Activated CD4-positive, alpha-beta T cell treated with anti-CD3 and anti-CD28 coated beads for 1 hour (primary cell): ENCODE data around the gene FAM111A.

Experiments
- DNase-seq: peaks from one replicate; pipeline ENCODE4 v3.0.0-alpha.2; 2020

FAM111A gene

DNA sequence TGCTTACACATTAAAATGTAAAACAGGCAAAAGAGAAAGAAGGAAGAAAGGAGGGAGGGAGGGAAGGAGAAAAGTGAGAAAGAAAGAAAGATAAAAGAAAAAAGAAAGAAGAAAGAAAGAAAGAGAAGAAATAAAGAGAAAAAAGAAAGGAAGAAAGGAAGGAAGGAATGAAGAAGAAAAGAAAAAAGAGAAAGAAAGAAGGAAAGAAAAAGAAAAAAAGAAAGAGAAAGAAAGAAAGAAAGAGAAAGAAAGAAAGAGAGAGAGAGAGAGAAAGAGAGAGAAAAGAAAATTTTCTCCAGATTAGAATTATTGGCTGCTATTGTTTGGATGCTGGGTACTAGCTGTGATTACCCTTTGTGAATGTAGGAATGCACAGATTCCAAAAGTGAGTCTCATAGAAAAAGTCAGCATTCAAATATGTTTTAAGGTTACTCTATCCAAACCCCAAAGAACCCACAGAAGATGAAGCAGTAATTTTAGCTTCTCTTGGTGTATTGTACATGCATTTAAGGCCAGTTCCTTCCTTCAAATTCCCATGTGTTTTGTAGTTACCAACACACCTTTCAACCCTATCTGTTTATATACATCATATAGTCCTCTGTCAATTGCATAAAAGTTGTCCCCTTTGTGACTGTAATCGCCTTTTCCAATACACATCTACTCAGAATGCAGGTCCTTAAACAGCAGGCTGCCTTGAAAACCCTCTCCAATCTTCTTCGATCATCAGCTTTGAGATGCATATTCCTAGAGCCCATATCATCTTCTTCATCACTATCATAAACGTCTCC lies 789 bp upstream of the FAM111A start:
- no peak for DNase-seq

DNA sequence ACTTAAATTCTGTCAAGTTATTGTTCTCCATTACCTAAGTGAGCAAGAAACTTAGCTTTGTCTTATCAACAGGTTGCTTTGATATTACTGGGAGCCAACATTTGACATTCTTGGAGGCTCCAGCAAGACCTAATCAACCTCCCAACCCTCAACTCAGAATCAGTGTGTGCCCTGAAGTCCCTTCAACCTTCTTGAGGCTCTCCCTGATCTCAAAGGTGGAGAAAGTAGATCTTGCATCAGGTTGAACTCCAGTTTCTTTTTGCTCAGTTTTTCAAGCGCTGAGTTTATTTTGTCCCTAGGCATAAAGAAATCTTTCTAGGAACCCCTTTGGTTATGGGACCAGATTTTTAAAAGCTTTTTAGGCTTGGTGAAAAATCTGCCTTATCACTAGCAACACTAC lies 1.4 kb downstream of the FAM111A start:
- no peak for DNase-seq

DNA sequence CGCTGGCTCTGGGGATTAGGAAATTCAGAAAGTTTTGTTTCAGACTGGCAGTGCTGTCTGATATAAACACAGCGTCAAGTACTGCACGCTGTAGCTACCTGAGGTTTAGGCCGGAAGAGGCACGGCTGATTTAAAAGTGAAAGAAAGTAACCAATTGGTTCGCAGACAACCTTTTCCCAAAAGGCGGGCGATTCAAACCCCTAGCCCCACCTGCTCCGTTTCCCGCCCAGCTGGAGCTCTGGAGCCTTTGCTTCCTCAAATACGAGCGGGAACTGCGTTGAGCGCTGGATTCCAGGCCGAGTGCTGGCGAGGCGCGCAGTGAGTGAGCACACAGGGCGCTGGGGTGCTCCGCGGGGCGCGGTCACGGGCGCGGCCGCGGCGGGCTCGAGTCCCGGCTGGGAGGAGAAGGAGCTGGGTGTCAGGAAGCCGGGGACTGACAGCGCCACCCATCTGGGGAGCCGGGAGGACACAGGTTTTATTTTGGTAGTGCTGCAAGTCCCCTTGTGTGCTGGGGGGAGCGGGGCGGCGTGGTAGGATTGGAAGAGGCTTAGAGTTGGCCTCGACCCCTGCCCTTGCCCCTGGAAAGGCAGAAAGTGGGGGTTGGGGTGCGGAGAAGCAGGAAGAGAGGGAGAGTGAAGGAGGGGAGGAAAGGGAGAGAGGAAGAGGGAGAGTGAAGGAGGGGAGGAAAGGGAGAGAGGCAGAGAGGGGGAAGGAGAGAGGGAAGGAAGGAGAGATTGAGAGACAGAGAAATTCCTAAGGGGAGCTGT lies 2.1 kb downstream of the FAM111A start:
- DNase-seq: peak; percentile 34

DNA sequence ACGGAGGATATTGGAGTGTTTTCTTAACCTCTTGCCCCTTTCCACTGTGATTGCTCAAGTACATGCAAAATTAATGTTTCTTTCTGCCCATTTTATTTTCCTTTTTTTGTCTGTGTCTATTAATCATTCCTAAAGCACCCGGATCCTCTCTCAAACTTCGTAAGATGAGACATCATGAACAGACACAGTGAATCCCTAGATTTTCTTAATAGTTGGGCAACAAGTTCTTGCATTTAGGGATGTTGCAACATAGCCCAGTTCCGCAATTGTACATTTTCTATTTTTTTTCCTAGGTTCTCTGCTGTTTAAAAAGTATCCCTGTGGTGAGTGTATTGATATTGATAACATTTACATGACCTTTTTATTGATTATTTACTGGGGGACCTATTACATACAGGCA lies 2.9 kb downstream of the FAM111A start:
- DNase-seq: no peak

DNA sequence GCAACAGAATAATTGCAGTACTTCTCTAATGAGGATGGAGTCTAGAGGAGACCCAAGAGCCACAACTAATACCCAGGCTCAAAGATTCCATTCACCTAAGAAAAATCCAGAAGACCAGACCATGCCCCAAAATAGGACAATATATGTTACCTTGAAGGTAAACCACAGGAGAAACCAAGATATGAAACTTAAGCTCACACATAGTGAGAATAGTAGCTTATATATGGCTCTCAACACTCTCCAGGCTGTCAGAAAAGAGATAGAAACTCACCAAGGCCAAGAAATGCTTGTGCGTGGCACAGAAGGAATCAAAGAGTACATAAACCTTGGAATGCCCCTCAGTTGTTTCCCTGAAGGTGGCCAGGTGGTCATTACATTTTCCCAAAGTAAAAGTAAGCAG lies 9.1 kb downstream of the FAM111A start:
- DNase-seq: no peak

DNA sequence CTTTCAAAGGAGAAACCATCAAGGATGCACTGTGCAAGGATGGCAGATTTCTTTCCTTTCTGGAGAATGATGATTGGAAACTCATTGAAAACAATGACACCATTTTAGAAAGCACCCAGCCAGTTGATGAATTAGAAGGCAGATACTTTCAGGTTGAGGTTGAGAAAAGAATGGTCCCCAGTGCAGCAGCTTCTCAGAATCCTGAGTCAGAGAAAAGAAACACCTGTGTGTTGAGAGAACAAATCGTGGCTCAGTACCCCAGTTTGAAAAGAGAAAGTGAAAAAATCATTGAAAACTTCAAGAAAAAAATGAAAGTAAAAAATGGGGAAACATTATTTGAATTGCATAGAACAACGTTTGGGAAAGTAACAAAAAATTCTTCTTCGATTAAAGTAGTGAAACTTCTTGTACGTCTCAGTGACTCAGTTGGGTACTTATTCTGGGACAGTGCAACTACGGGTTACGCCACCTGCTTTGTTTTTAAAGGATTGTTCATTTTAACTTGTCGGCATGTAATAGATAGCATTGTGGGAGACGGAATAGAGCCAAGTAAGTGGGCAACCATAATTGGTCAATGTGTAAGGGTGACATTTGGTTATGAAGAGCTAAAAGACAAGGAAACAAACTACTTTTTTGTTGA lies 9.8 kb downstream of the FAM111A start:
- DNase-seq: no peak

DNA sequence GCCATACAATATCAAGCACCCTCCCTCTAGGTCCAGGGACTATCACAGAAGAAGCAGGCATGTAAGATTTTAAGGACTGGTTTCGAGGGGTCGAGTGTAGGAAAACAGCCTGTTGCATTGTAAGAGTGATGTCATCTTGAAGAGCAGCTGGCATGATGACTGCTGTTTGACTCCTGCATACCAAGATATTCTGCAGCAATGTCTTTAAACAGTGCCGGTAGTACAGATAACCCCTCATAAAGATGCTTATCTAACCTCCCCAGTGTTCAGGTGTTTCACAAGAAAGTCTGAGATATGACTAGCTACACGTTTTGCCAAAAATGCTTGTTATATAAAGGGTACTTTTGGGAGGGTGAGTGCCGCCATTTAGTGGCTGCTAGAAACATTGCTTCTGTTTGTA lies 12.0 kb downstream of the FAM111A start:
- no peak for DNase-seq

DNA sequence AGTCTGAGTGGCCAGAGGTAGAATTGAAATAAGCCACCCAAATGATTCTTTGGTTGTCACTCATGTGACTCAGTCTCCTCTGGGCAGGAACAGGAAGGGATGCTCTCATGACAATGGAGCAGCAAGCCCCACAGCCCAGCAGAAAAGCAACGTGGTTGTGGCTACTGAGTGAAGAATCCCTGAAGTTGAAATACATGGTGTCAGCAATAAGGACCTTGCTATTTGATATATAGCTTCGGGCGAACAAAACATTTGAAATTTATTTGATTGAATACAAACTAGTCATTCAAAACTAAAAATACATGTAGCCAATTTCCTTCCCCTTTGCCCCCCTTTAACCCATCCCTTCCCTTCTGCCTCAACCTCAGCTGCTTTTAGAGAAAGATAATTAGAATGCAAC lies 14.8 kb downstream of the FAM111A start:
- DNase-seq: no peak

DNA sequence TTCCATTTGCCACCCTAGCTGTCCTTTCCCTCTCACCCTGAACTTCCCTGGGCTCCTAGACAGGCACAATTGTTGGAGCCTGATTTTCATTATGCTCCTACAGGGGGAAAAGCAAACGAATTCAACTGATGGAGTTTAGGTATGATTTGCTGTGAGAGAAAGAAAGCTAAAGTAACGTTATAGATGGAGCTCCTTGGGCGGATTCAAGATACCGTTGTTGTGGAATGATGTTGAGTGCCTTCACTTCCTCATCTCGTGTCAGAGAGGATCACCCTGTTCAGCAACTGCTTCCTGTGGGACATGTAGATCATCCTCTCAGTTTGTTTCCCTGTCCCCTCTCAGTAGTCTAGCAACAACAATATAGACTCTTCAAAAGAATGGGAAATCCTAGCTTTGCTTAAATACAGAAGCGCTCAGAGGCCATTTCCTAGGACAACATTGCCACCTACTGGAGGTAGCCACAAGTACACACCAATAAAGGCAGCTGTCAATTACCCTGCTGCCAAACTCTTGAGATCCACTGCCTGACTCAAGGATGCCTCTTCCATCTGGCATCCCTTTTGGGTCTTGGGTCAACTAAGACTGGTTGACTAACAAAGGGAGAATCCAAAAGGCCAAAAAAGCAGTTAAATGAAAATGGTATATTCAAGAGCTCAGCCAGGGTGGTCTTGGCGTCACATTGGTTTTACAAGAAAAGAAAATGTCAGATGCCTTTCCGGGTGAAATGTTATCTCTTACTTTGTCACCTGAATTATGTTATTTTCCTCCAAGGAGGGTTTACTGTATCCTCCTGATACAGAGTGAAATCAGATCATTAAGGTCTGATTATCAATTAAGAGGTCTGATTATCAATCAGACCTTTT lies 15.8 kb downstream of the FAM111A start:
- no peak for DNase-seq

DNA sequence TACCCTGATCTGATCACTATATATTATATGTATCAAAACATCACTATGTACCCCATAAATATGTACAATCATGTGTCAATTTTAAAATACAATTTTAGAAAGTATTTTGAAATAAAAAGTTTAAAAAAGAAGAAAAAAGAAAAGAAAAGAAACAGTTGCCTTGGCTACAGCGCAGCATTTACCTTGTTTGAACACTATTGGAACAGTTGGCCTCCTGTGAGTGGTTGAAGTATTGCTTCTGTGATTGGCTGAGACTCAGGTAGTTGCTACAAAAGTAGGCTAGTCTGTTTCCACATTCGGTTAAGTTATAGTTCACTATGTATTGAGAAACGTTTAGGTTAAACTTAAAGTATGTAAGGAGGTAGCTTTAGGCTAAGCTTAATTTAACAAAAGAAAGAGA lies 21.4 kb downstream of the FAM111A start:
- DNase-seq: no peak

DNA sequence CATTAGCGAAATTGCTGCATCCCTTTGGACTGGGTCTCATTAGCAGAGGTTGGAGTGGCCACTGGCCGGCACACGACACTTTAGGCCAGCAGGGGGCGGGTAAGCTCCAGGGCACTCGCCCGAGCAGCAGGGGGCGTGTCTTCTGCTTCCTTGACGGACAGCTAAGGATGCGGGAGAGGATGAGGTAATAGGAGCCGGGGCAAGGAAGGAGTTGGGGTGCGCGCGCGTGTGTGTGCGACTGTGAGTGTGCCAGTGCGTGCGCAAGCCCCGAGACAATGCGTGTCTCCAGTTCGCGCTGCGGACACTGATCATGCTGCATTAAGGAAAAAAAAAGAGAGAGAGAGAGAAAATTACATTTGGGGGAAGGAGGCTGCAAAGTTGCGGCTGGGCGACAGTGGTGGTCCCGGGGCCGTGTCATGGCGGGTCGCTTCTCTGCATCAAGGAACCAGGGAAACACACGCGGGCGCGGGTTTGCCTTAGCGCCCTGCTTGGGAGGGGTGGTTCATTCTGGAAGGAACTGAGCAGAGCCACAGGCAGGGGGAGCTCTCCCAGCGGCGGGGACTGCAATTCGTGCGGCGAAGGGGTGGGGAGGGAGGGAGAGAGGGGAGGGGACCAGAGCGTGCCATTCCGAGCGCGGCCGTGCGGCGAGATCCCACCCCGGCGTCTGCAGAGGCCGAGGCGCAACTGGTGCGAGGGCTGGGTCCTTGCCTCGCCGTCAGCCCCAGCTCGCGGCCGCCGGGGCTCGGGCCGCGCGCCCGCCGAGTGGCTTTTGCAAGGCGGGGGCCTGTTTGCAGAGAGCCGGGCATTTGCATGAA lies 29.1 kb downstream of the FAM111A start, which contains the start of gene DTX4:
TSS of gene DTX4 (plus strand) at position 625 of the 815 bp plus-strand sequence. CDS start 464 bp downstream, outside the sequence.
- DNase-seq: peak; percentile 78

DNA sequence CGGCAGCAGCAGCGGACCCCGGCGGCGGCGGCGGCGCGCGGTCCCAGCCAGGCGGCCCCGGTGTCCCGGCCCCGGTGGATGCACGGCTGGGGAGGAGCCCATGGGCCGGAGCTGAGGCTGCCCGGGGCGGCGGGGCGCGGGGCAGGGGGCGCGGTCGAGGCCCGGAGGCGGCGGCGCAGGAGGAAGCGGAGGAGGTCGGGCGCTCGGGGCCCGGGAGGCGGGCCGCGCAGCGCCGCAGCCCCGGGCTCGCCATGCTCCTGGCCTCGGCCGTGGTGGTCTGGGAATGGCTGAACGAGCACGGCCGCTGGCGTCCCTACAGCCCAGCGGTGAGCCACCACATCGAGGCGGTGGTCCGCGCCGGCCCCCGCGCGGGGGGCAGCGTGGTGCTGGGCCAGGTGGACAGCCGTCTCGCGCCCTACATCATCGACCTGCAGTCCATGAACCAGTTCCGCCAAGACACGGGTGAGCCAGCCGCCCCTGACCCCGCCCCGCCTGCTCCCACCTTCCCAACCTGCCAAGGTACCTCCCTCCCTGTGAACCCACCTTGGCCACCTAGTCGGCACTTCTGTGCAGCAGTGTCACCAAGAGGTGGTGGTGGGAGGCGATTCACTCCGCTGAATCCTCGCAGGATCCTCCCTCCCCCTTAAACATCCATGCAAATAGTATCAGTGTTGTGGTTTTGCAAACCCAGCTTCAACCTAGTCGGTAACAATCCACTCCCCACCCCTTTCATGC lies 29.9 kb downstream of the FAM111A start:
- DNase-seq: no peak

DNA sequence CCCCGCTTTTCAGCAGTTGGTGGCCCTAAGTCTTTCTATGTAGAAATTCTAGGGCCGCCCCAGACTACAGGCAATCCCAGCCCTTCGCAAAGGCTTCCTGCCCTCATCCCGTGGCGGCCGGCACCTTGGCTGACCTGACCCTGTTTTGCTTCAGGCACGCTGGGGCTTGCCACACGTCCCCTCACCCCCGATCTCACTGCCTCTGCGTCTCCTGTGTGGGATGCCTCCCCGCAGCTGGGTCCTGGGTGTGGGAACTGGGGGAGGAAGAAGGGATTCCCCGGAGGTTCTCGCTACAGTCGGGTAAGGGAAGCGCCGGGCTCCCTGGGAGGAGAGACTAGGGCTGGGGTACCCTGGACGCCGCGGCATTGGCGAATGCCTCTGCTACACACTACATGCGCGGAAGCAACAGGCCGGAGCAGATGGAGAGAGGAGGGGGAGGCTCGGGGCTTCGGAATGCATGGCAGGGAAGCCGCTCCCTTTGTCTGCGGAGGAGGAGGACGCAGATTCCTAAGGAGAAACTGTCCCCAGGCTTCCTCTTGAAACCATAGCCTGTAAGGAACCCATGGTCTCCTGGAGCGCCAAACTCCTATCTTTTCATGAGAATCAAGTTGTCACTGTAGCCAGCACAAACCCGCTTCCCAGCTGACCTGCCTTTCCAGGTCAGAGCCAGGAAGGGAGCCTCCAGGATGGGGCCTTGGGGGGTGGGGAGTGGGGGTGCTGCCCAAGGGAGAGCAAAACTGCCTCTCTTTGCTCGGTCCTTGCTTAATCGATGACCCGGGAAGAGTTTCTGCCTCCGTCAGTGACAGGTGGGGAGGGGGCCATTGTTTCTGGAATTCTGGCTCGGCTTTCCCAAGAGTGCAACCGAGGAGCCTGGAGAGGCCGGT lies 30.7 kb downstream of the FAM111A start:
- no peak for DNase-seq

DNA sequence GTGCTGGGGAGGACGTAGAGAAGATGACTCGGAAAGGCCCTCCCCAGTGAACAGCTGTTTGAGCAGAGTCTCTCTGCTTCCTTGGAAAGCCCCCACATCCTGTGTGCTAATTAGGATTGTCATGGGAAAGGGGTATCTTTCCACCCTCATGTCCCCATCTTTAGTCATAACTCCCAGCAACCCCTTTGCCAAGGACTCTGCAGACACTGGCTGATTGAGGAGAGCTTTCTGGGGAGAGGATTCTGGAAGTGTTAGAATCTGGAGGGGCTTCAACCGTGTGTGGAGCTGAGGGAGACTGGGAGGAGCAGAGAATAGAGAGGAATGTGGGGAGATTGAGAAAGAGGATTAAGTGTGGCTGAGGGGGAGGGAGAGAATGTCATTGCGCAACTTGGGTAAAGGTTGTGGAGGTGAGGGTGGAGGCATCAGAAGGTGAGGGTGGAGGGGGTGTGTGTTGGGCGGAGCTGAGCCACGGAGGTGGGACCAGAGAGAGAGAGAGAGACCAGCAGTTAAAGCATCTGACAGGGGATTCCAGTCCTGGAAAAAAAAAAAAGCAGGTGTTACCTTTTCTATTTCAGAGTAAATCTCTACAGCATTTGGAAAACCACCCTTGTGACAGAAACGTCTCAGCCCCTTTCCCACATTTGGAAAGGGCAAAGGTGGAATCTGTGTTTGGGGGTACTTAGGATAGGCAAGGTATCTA lies 31.5 kb downstream of the FAM111A start:
- no peak for DNase-seq

DNA sequence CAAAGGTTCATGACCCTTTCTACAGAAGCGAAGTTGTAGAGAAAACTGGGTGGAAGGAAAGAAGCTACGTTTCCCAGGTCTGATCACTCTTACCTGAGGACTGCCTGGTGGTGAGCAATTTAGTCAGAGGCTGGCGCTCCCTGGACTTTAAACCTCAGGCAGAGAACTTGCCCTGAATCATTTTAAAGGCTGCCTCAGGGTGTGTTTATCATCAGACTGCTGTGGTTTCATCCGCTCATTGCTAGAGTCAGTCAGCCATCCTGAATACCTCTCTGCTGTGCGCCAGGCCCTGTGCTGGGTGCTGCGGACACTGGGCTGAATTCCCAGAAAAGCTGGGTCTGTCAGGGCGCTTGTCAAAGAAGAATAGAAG lies 32.0 kb downstream of the FAM111A start:
- no peak for DNase-seq

DNA sequence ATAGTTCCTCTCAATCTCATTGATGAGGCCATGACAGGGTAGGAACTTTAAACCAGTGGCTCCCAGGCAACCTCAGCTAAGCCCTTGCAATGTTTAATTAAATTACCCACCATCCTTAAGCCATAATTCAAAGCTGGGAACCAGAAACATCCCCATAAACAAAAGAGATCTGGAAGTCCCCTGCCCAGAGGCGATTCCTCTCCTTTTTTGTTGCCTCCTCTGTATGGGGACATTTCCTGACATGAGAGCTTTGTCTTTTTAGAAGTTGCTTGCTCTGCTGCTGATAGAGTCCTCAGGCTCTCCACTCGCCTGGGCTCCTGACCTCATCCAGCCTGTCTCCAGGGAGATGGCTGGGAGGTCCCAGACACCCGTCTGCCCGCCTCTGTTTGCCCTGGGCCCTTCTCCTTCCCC lies 32.4 kb downstream of the FAM111A start:
- no peak for DNase-seq

DNA sequence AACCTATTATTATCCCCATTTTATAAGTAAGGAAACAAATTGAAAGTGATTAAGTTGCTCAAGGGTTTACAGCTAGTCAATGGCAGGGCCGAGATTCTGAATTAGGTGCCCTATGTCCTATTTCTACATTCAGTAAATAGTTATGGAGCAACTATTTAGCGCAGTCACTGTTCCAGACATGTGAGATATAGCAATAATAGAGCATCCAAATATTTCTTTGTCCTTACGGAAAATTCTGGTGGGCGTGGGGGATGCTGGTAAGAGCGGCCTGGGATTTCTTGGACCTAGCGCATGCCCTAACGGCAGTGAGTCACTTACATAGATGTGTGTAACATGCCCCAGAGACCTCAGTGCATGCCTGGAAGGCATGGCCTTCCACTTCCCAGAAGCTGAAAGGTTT lies 33.7 kb downstream of the FAM111A start:
- no peak for DNase-seq

DNA sequence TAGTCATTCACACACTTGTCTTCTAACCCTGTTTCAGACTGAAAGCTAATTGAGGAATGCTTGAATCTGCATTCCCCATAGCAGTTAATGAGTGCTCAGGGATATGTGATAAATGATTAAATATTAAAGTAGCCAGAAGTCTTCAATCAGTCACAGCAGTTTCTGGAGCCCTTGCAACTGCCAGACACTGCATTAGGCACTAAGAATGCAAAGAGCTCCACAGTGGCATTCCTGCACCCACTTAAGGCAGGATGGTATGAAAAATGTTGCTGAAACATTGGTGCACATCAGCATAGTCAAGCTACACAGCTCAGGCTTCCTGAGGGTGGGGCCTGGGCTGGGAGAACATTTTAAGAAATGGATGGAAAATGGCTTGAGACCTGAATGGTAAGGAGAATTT lies 35.7 kb downstream of the FAM111A start:
- no peak for DNase-seq

DNA sequence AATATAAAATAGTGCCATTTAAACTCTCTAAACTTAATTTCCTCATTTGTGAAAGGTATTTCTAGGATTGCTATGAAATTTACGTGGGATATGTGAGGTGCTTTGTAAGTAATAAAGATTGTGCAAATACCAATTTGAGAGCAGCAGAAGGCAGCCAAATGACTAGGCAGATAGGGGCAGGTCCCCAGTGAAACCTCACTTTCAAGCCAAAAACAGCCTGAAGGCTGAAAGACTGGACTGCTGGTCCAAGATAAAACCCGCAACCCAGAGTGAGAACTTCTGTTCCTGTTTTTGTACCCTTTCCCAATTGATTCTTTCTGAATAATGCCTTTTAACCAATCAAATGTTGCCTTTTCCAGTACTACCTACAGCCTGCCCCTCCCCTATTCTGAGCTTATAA lies 36.5 kb downstream of the FAM111A start:
- DNase-seq: no peak
